Stimulated activated CD8-positive, alpha-beta memory T cell treated with anti-CD3 and anti-CD28 coated beads, Interleukin-15, amount 100 ng/mL, for 4 hours (primary cell): ENCODE data around the gene NLRC5.

Experiments used
- DNase-seq, 2 donors: peaks; one replicate each; pipeline ENCODE4 v3.0.0-alpha.2; 2020; ENCODE audit warnings: low read depth in 2 of 2

NLRC5 gene

GRCh38 chr16:57127037-57127763, 137.8 kb downstream of the NLRC5 start:
- DNase-seq: no peak

- no peak for DNase-seq
Measured at GRCh38 chr16:57127836-57128235, 138.5 kb downstream of the NLRC5 start.

GRCh38 chr16:57128771-57129389, 139.5 kb downstream of the NLRC5 start:
- DNase-seq: peak in 1 of 2 donors; percentile 16

GRCh38 chr16:57130950-57131321, 141.6 kb downstream of the NLRC5 start:
- DNase-seq: no peak

- no peak for DNase-seq
Measured at GRCh38 chr16:57131351-57131970, 142.1 kb downstream of the NLRC5 start.

- no peak for DNase-seq
Measured at GRCh38 chr16:57132470-57132869, 143.1 kb downstream of the NLRC5 start.

GRCh38 chr16:57133031-57133430, 143.7 kb downstream of the NLRC5 start:
- no peak for DNase-seq
